ENCODE data around the gene LRRFIP1. TPM values are rescaled to one million over a fixed set of nuclear protein-coding genes. Genes with fewer than 3 reads are reported as not detected.
A peak's percentile ranks its signal among the peaks of the same experiment; 100 is the strongest.

The LRRFIP1 gene
- total and polyA plus RNA-seq, 2 of the 13 experiments (the other 11 are each of a cell fraction or from before 2014, with no cell fraction given): 15.9 to 40.5 TPM

DNA sequence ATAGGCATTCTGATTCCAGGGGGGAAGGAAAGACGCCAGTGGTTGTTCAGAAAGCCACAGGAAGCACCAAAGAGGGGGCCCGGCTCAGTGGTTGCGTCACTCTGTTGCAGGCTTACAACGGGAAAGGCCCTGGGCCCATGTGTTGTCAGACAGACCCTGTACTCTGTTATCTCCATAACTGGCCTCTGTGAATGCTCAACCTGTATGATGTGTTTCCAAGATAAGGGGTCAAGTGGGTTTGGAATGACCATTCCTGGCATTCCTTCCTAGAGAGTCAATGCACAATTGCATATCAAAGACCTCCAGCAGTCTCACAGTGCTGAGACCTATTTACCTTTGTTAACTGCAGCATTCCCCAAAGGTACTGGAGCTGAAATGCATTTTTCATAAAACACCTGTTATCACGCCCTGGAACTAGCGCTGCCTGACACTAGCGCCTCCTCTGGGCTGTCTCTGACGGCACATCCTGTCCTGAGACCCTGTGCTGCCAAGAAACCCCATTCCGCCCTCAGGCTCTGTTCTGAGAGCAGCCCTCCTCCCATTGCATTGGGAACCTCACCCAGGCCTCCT is 13.2 kb upstream of the LRRFIP1 start (continued):
- TF ChIP-seq ZNF83 (CRISPR knock-in tag; IDR thresholded peaks at IDR 0.05; ENCODE audit: borderline replicate concordance) (no peak), HIVEP1 (CRISPR knock-in tag; IDR thresholded peaks at IDR 0.05) (peak; percentile 99), MED1 (CRISPR knock-in tag; IDR thresholded peaks at IDR 0.05) (peak; percentile 97), ATF3 (CRISPR knock-in tag; IDR thresholded peaks at IDR 0.05) (peak; percentile 95), BHLHE40 (IDR thresholded peaks at IDR 0.05; ENCODE audit: low read length) (peak; percentile 45; the same call in 1 of the 2 replicates), ZNF510 (CRISPR knock-in tag; IDR thresholded peaks at IDR 0.05; ENCODE audit: low read depth) (no peak; the same call in 1 of the 2 replicates), ZFP36L1 (CRISPR knock-in tag; IDR thresholded peaks at IDR 0.05) (peak; percentile 77), KAT7 (CRISPR knock-in tag; IDR thresholded peaks at IDR 0.05; ENCODE audit: borderline replicate concordance) (peak; percentile 73; the same call in 1 of the 2 replicates), RARG (CRISPR knock-in tag; IDR thresholded peaks at IDR 0.05; ENCODE audit: low read depth) (no peak), GPN1 (CRISPR knock-in tag; IDR thresholded peaks at IDR 0.05; ENCODE audit: borderline replicate concordance) (no peak), ZNF44 (CRISPR knock-in tag; IDR thresholded peaks at IDR 0.05) (no peak), SMARCC2 (IDR thresholded peaks at IDR 0.05) (peak; percentile 70; the same call in 1 of the 2 replicates), TP53 (CRISPR knock-in tag; conservative IDR thresholded peaks at IDR 0.05) (no peak; the same call in 1 of the 2 replicates), ZNF792 (CRISPR knock-in tag; IDR thresholded peaks at IDR 0.05) (peak; percentile 92; the same call in 1 of the 2 replicates), ZNF264 (CRISPR knock-in tag; IDR thresholded peaks at IDR 0.05) (peak; percentile 82; the same call in 1 of the 2 replicates), FOXP1 (IDR thresholded peaks at IDR 0.05) (no peak), FOXP1 (CRISPR knock-in tag; IDR thresholded peaks at IDR 0.05) (peak; percentile 97), ZNF749 (CRISPR knock-in tag; IDR thresholded peaks at IDR 0.05; ENCODE audit: borderline replicate concordance) (peak; percentile 72), ZBTB20 (CRISPR knock-in tag; IDR thresholded peaks at IDR 0.05; ENCODE audit: borderline replicate concordance, low read depth) (peak; percentile 83; the same call in 1 of the 2 replicates)
- TF ChIP-seq, protein P1, sequence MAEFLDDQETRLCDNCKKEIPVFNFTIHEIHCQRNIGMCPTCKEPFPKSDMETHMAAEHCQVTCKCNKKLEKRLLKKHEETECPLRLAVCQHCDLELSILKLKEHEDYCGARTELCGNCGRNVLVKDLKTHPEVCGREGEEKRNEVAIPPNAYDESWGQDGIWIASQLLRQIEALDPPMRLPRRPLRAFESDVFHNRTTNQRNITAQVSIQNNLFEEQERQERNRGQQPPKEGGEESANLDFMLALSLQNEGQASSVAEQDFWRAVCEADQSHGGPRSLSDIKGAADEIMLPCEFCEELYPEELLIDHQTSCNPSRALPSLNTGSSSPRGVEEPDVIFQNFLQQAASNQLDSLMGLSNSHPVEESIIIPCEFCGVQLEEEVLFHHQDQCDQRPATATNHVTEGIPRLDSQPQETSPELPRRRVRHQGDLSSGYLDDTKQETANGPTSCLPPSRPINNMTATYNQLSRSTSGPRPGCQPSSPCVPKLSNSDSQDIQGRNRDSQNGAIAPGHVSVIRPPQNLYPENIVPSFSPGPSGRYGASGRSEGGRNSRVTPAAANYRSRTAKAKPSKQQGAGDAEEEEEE (CRISPR knock-in tag; IDR thresholded peaks at IDR 0.05; ENCODE audit: borderline replicate concordance): 0 out of 2 replicates have a peak, but pooled peaks have one; percentile 89
- TF ChIP-seq, protein P2, sequence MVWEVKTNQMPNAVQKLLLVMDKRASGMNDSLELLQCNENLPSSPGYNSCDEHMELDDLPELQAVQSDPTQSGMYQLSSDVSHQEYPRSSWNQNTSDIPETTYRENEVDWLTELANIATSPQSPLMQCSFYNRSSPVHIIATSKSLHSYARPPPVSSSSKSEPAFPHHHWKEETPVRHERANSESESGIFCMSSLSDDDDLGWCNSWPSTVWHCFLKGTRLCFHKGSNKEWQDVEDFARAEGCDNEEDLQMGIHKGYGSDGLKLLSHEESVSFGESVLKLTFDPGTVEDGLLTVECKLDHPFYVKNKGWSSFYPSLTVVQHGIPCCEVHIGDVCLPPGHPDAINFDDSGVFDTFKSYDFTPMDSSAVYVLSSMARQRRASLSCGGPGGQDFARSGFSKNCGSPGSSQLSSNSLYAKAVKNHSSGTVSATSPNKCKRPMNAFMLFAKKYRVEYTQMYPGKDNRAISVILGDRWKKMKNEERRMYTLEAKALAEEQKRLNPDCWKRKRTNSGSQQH (CRISPR knock-in tag; IDR thresholded peaks at IDR 0.05; ENCODE audit: low read depth): no peak
- TF ChIP-seq, protein P3, sequence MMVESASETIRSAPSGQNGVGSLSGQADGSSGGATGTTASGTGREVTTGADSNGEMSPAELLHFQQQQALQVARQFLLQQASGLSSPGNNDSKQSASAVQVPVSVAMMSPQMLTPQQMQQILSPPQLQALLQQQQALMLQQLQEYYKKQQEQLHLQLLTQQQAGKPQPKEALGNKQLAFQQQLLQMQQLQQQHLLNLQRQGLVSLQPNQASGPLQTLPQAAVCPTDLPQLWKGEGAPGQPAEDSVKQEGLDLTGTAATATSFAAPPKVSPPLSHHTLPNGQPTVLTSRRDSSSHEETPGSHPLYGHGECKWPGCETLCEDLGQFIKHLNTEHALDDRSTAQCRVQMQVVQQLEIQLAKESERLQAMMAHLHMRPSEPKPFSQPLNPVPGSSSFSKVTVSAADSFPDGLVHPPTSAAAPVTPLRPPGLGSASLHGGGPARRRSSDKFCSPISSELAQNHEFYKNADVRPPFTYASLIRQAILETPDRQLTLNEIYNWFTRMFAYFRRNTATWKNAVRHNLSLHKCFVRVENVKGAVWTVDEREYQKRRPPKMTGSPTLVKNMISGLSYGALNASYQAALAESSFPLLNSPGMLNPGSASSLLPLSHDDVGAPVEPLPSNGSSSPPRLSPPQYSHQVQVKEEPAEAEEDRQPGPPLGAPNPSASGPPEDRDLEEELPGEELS (CRISPR knock-in tag; IDR thresholded peaks at IDR 0.05): peak; percentile 98
- TF ChIP-seq, protein P4, sequence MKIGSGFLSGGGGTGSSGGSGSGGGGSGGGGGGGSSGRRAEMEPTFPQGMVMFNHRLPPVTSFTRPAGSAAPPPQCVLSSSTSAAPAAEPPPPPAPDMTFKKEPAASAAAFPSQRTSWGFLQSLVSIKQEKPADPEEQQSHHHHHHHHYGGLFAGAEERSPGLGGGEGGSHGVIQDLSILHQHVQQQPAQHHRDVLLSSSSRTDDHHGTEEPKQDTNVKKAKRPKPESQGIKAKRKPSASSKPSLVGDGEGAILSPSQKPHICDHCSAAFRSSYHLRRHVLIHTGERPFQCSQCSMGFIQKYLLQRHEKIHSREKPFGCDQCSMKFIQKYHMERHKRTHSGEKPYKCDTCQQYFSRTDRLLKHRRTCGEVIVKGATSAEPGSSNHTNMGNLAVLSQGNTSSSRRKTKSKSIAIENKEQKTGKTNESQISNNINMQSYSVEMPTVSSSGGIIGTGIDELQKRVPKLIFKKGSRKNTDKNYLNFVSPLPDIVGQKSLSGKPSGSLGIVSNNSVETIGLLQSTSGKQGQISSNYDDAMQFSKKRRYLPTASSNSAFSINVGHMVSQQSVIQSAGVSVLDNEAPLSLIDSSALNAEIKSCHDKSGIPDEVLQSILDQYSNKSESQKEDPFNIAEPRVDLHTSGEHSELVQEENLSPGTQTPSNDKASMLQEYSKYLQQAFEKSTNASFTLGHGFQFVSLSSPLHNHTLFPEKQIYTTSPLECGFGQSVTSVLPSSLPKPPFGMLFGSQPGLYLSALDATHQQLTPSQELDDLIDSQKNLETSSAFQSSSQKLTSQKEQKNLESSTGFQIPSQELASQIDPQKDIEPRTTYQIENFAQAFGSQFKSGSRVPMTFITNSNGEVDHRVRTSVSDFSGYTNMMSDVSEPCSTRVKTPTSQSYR (CRISPR knock-in tag; IDR thresholded peaks at IDR 0.05; ENCODE audit: borderline replicate concordance): peak; percentile 86; the same call in 1 of the 2 replicates

All from HepG2 (cell line).